Activated naive CD4-positive, alpha-beta T cell treated with anti-CD3 and anti-CD28 coated beads, Interleukin-2, amount 50 U/mL, for 24 hours (primary cell): ENCODE results near the gene RC3H1.
"Not testable (repeated sequence)": the region's sequence is repeated elsewhere in the genome, so short reads cannot be mapped to it uniquely, and the experiment has no call there.

ENCODE experiments used
- H3K27ac Mint-ChIP-seq: one replicate; pipeline ENCODE4 v1.8.0; 2021; ENCODE audit warnings: mild to moderate bottlenecking, mixed read lengths
- H3K27me3 Mint-ChIP-seq: one replicate; pipeline ENCODE4 v1.8.0; 2021; ENCODE audit warnings: mixed read lengths
- H3K36me3 Mint-ChIP-seq: one replicate; pipeline ENCODE4 v1.8.0; 2021; ENCODE audit warnings: mixed read lengths
- H3K4me1 Mint-ChIP-seq: one replicate; pipeline ENCODE4 v1.8.0; 2021; ENCODE audit warnings: mixed read lengths
- H3K4me3 Mint-ChIP-seq: one replicate; pipeline ENCODE4 v1.8.0; 2021; ENCODE audit warnings: mild to moderate bottlenecking, mixed read lengths
- H3K9me3 Mint-ChIP-seq: one replicate; pipeline ENCODE4 v1.8.0; 2021; ENCODE audit warnings: mixed read lengths

RC3H1 gene, protein sequence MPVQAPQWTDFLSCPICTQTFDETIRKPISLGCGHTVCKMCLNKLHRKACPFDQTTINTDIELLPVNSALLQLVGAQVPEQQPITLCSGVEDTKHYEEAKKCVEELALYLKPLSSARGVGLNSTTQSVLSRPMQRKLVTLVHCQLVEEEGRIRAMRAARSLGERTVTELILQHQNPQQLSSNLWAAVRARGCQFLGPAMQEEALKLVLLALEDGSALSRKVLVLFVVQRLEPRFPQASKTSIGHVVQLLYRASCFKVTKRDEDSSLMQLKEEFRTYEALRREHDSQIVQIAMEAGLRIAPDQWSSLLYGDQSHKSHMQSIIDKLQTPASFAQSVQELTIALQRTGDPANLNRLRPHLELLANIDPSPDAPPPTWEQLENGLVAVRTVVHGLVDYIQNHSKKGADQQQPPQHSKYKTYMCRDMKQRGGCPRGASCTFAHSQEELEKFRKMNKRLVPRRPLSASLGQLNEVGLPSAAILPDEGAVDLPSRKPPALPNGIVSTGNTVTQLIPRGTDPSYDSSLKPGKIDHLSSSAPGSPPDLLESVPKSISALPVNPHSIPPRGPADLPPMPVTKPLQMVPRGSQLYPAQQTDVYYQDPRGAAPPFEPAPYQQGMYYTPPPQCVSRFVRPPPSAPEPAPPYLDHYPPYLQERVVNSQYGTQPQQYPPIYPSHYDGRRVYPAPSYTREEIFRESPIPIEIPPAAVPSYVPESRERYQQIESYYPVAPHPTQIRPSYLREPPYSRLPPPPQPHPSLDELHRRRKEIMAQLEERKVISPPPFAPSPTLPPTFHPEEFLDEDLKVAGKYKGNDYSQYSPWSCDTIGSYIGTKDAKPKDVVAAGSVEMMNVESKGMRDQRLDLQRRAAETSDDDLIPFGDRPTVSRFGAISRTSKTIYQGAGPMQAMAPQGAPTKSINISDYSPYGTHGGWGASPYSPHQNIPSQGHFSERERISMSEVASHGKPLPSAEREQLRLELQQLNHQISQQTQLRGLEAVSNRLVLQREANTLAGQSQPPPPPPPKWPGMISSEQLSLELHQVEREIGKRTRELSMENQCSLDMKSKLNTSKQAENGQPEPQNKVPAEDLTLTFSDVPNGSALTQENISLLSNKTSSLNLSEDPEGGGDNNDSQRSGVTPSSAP

GRCh38 chr1:174022080-174022975 lies at the start of gene RC3H1:
Gene RC3H1 (minus strand): TSS chr1:174022357. CDS start chr1:173992985, 29,372 bp downstream.
- peaks cover 49% of the 10 kb centered on the region for H3K4me1 Mint-ChIP-seq
- no peaks in the 10 kb centered on the region for H3K9me3 Mint-ChIP-seq
- H3K4me3 Mint-ChIP-seq = peak within 1 kb of the TSS; percentile 97
- peak within 1 kb of the TSS; percentile 100 for H3K27ac Mint-ChIP-seq
- peaks cover 6% of the 10 kb centered on the region for H3K36me3 Mint-ChIP-seq
- no peaks in the 10 kb centered on the region for H3K27me3 Mint-ChIP-seq

DNA sequence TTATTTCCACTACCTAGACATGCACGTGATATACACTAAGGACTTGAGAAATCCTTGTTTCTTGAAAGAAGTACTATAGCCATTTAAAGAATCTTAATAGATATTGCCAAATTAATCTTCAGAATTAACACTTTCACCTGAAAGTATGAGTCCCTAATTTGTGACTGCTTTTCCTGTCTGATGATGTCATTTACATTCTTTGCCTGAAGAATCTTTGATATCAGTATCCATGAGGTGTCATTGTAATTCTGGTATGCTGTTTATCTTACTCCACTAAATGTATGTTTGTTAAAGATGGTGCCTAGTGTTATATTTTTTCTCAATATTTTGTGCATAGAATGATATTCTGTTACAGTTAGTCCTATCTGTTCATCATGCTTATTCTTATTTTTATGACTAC lies 48.5 kb upstream of the RC3H1 start:
- Mint-ChIP-seq H3K4me3 (no peak overlapping the region), H3K9me3 (no peaks in the 10 kb centered on the region), H3K27me3 (no peaks in the 10 kb centered on the region), H3K27ac (no peak overlapping the region), H3K36me3 (no peaks in the 10 kb centered on the region), H3K4me1 (peaks cover 12% of the 10 kb centered on the region)

DNA sequence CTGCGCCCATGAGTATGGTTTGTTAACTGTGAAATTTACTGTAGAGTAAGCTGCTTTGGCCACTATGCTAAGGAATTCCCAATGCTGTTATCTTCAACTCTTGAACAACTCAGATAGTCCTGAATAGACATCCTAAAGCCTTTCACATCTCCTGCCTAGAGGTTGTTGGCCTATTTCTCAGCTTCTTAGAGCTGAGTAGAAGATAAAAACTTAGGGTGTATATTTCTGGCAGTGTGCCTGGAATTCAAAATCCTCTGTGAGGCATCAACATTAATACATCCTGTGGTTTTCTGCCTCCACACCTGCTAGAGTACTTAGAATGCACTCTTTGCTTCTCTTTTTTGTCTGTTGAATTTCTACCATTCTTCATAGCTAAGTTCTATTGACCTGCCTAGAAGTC lies 45.8 kb upstream of the RC3H1 start:
- H3K27me3 Mint-ChIP-seq = no peaks in the 10 kb centered on the region
- H3K36me3 Mint-ChIP-seq = no peaks in the 10 kb centered on the region
- no peaks in the 10 kb centered on the region for H3K9me3 Mint-ChIP-seq
- H3K4me1 Mint-ChIP-seq = peaks cover 12% of the 10 kb centered on the region
- H3K27ac Mint-ChIP-seq = peak overlapping the region; percentile 19
- no peak overlapping the region for H3K4me3 Mint-ChIP-seq

- peaks cover 1% of the 10 kb centered on the region for H3K27me3 Mint-ChIP-seq
- no peaks in the 10 kb centered on the region for H3K36me3 Mint-ChIP-seq
- peaks cover 6% of the 10 kb centered on the region for H3K4me1 Mint-ChIP-seq
- no peak overlapping the region for H3K27ac Mint-ChIP-seq
- H3K4me3 Mint-ChIP-seq = no peak overlapping the region
- H3K9me3 Mint-ChIP-seq = no peaks in the 10 kb centered on the region
Measured at GRCh38 chr1:174060090-174060489, 37.9 kb upstream of the RC3H1 start.

DNA sequence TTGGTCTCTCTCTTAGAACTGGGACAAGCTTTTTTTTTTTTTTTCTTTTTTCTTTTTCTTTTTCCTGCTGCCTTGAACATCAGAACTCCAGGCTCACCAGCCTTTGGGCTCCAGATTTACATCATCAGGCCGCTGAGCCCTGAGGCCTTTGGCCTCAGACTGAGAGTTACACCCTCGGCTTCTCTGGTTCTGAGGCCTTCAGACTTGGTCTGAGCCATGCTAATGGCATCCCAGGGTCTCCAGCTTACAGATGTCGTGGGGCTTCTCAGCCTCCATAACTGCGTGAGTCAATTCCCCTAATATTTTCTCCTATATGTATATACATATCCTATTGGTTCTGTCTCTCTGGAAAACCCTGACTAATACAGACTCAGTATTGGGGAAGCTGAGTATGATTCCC lies 36.5 kb upstream of the RC3H1 start:
- no peak overlapping the region for H3K27ac Mint-ChIP-seq
- H3K4me1 Mint-ChIP-seq = peaks cover 6% of the 10 kb centered on the region
- no peak overlapping the region for H3K4me3 Mint-ChIP-seq
- peaks cover 1% of the 10 kb centered on the region for H3K27me3 Mint-ChIP-seq
- no peaks in the 10 kb centered on the region for H3K9me3 Mint-ChIP-seq
- H3K36me3 Mint-ChIP-seq = no peaks in the 10 kb centered on the region

- H3K36me3 Mint-ChIP-seq, H3K4me3 Mint-ChIP-seq, H3K4me1 Mint-ChIP-seq, H3K27me3 Mint-ChIP-seq, H3K9me3 Mint-ChIP-seq, H3K27ac Mint-ChIP-seq: not testable (repeated sequence)
Measured at GRCh38 chr1:174056609-174057008, 34.5 kb upstream of the RC3H1 start.

- H3K9me3 Mint-ChIP-seq, H3K27me3 Mint-ChIP-seq, H3K4me3 Mint-ChIP-seq, H3K4me1 Mint-ChIP-seq, H3K27ac Mint-ChIP-seq, H3K36me3 Mint-ChIP-seq: not testable (repeated sequence)
Measured at GRCh38 chr1:174055797-174056196, 33.6 kb upstream of the RC3H1 start.

- H3K9me3 Mint-ChIP-seq = no peaks in the 10 kb centered on the region
- H3K4me1 Mint-ChIP-seq = no peaks in the 10 kb centered on the region
- H3K4me3 Mint-ChIP-seq = no peak overlapping the region
- H3K27me3 Mint-ChIP-seq = peaks cover 1% of the 10 kb centered on the region
- H3K27ac Mint-ChIP-seq = no peak overlapping the region
- no peaks in the 10 kb centered on the region for H3K36me3 Mint-ChIP-seq
Measured at GRCh38 chr1:174053826-174054225, 31.7 kb upstream of the RC3H1 start.

- no peak overlapping the region for H3K27ac Mint-ChIP-seq
- H3K27me3 Mint-ChIP-seq = peaks cover 1% of the 10 kb centered on the region
- no peak overlapping the region for H3K4me3 Mint-ChIP-seq
- no peaks in the 10 kb centered on the region for H3K4me1 Mint-ChIP-seq
- H3K36me3 Mint-ChIP-seq = no peaks in the 10 kb centered on the region
- H3K9me3 Mint-ChIP-seq = no peaks in the 10 kb centered on the region
Measured at GRCh38 chr1:174052621-174053020, 30.5 kb upstream of the RC3H1 start.

DNA sequence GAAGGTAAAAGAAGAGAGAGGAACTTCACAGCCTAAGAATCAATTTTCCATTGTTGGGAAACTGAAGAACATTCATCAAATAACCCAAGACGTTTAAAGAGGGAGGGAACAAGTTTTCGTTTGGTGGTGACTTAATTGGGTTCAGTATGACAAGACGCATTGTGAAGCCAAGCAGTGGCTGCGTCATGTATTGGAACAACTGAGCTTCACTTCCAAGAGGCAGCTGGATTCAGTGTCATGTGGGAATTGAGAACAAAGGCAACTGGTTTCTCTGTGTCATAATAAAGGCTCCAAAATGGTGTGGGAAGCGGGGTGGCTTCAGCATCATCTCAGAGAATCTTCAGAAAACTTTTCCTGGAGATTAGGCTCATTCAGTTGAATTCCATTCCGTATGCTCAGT lies 29.8 kb upstream of the RC3H1 start:
- no peak overlapping the region for H3K4me3 Mint-ChIP-seq

DNA sequence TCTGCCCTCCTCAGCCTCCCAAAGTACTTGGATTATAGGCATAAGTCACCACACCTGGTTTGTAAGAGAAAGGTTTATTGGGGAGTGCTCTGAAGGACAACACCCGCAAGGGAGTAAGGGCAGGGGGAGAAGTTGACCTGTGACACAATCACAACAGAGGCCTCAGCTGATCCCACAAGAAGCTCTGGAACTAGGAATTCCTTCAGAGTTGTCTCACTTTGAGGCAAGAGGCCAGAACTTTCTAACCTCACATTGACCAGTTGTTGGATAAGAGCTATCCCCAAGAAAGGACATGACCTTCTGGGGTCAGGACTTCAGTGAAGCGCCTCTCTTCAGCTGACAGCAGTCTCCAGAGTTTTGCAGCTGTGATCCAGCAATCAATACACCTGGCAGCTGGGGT lies 27.4 kb upstream of the RC3H1 start:
- H3K4me1 Mint-ChIP-seq = peaks cover 3% of the 10 kb centered on the region
- H3K27ac Mint-ChIP-seq = no peak overlapping the region
- no peaks in the 10 kb centered on the region for H3K36me3 Mint-ChIP-seq
- H3K4me3 Mint-ChIP-seq = no peak overlapping the region
- no peaks in the 10 kb centered on the region for H3K27me3 Mint-ChIP-seq
- H3K9me3 Mint-ChIP-seq = no peaks in the 10 kb centered on the region

More for the DNA sequence above, 29.8 kb upstream of the RC3H1 start:
- peaks cover 1% of the 10 kb centered on the region for H3K27me3 Mint-ChIP-seq
- no peaks in the 10 kb centered on the region for H3K9me3 Mint-ChIP-seq
- no peak overlapping the region for H3K27ac Mint-ChIP-seq
- no peaks in the 10 kb centered on the region for H3K36me3 Mint-ChIP-seq
- no peaks in the 10 kb centered on the region for H3K4me1 Mint-ChIP-seq

DNA sequence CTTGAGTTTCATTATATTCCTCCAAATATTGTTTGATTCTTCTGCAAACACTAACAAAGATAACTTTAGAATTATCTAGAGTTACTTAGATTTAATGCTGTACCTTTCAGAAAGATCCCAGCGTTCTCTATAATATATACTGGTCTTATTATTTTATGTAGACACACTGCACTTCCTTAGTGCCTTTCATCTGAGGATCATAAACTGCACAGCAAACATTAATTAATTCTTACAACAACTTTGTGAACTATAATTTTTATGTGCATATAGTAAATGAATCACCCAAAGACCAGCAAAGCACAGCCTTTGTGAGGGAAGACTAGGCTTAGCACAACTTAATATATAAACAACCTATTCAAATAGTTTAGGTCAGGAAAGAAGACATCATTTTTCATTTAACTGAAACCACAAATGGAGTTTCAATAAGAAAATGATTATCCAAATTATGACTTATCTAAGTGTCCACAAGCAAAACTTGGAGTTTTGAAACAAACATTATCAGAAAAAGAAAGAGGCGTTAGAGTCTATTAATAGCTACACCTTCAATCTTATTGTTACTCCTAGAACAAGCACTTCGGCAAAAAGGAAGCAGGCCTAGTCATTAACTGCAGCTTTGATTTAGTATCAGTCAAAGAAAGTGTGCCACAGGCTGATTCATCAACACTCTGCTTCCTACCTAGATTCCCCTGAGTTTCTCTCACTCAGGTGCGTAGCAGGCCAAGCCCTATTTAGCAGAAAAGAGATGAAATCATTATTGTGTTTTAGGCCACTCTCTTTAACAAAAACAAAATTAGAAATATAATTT lies 22.5 kb upstream of the RC3H1 start:
- Mint-ChIP-seq H3K4me3 (no peak overlapping the region), H3K27me3 (no peaks in the 10 kb centered on the region), H3K36me3 (no peaks in the 10 kb centered on the region), H3K27ac (no peak overlapping the region), H3K9me3 (no peaks in the 10 kb centered on the region), H3K4me1 (peaks cover 5% of the 10 kb centered on the region)

DNA sequence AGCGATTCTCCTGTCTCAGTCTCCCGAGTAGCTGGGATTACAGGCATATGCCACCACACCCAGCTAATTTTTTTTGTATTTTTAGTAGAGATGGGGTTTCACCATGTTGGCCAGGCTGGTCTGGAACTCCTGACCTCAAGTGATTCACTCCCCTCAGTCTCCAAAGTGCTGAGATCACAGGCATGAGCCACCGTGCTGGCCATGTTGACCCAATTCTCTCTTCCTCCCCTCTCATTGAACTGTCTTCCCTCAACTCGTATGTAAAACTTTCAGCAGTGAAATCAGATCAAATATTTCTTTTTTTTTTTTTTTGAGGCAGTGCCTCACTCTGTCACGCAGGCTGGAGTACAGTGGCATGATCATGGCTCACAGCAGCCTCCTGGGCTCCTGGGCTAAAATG lies 20.4 kb upstream of the RC3H1 start:
- H3K4me3 Mint-ChIP-seq, H3K4me1 Mint-ChIP-seq, H3K9me3 Mint-ChIP-seq, H3K27ac Mint-ChIP-seq, H3K27me3 Mint-ChIP-seq, H3K36me3 Mint-ChIP-seq: not testable (repeated sequence)

DNA sequence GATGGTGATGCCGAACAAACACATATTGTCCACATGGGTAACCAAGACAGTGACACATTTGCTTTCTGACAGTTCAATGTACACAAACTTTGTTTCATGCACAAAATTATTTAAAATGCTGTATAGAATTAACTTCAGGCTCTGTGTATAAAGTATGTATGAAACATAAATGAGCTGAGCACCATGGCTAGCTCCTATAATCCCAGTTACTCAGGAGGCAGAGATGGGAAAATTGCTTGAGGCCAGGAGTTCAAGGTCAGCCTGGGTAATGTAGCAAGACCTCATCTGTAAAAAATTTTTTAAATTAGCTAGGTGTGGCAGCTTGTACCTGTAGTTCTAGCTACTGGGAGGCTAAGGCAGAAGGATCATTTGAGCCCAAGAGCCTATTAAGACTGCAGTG lies 19.2 kb upstream of the RC3H1 start:
- H3K27ac Mint-ChIP-seq = no peak overlapping the region
- H3K4me3 Mint-ChIP-seq = no peak overlapping the region
- no peaks in the 10 kb centered on the region for H3K9me3 Mint-ChIP-seq
- peaks cover 5% of the 10 kb centered on the region for H3K4me1 Mint-ChIP-seq
- no peaks in the 10 kb centered on the region for H3K36me3 Mint-ChIP-seq
- no peaks in the 10 kb centered on the region for H3K27me3 Mint-ChIP-seq
